Breast epithelium (tissue), 3 donors: ENCODE data around the gene SPG11.

Source experiments
- POLR2AphosphoS5 ChIP-seq, 3 donors: sonication (generic); formaldehyde crosslinking; IDR thresholded peaks; one replicate each; pipeline ENCODE4 v1.6.1; 2017; ENCODE audit warnings: antibody characterized with exemption in 3 of 3
- TF ChIP-seq, protein P1 (sequence below), 3 donors: fragments of 450-650 bp; IDR thresholded peaks; one replicate each; pipeline ENCODE4 v1.5.1; 2016 to 2017; ENCODE audit warnings: antibody characterized with exemption in 3 of 3, mild to moderate bottlenecking in 3 of 3, moderate library complexity in 3 of 3

DNA sequence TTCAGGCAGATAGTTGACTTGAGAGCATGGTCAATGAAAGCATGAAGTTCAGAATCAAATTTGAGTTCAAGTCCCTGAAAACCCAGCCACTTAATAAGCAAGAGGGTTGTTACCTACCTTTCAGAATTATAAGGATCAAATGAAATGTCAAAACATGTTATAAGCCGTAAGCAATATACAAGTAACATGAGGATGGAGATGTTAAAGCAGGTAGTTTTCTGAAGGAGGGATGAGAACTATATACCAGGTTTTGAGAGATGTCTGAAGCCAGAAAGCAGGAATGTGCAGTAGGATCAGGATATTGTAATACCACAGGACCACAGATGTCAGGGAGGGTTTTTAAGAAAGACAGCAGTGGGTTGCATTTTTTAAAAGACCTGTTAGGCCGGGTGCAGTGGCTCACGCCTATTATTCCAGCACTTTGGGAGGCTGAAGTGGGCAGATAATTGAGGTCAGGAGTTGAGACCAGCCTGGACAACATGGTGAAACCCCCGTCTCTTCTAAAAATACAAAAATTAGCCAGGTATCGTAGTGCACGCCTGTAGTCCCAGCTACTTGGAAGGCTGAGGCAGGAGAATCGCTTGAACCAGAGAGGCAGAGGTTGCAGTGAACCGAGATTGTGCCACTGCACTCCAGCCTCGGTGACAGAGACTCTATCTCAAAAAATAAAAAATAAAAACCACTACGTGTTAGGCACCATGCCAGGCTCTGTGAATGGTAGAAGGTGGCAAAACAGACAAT lies 133.4 kb downstream of the SPG11 start:
- TF ChIP-seq, protein P1, sequence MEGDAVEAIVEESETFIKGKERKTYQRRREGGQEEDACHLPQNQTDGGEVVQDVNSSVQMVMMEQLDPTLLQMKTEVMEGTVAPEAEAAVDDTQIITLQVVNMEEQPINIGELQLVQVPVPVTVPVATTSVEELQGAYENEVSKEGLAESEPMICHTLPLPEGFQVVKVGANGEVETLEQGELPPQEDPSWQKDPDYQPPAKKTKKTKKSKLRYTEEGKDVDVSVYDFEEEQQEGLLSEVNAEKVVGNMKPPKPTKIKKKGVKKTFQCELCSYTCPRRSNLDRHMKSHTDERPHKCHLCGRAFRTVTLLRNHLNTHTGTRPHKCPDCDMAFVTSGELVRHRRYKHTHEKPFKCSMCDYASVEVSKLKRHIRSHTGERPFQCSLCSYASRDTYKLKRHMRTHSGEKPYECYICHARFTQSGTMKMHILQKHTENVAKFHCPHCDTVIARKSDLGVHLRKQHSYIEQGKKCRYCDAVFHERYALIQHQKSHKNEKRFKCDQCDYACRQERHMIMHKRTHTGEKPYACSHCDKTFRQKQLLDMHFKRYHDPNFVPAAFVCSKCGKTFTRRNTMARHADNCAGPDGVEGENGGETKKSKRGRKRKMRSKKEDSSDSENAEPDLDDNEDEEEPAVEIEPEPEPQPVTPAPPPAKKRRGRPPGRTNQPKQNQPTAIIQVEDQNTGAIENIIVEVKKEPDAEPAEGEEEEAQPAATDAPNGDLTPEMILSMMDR (IDR thresholded peaks at IDR 0.05) = no peak
- no peak for TF ChIP-seq POLR2AphosphoS5 (IDR thresholded peaks at IDR 0.05)
